Lung (tissue), 12 donors: ENCODE measurements around the gene SOX6. TPM values are rescaled to one million over a fixed set of nuclear protein-coding genes. Genes with fewer than 3 reads are reported as not detected.

ENCODE experiments used
- ATAC-seq: fragments of 200-7000 bp; cut with Tn5 transposase; one replicate; pipeline ENCODE4 v1.9.1; 2020; ENCODE audit warnings: moderate number of reproducible peaks; ENCODE audit not compliant: insufficient read depth, low FRiP score
- DNase-seq, 3 donors: peaks; one replicate each; pipeline ENCODE4 v3.0.0-alpha.2; 2013 to 2017
- H3K27ac ChIP-seq, 2 donors: one replicate each; pipeline ENCODE4 v1.5.1; 2013; ENCODE audit warnings: mild to moderate bottlenecking in 2 of 2, moderate library complexity in 2 of 2, control low read depth in 1 of 2, inconsistent platforms in 1 of 2, low read depth in 1 of 2, low read length in 1 of 2
- H3K27me3 ChIP-seq, 3 donors: one replicate each; pipeline ENCODE4 v1.5.1; 2013; ENCODE audit warnings: low read length in 2 of 3; ENCODE audit not compliant: control insufficient read depth in 3 of 3, insufficient read depth in 3 of 3
- H3K36me3 ChIP-seq, 4 donors: one replicate each; pipeline ENCODE4 v1.5.1; 2013; ENCODE audit warnings: low read length in 4 of 4, mild to moderate bottlenecking in 1 of 4, moderate library complexity in 1 of 4; ENCODE audit not compliant: control insufficient read depth in 4 of 4, insufficient read depth in 4 of 4
- H3K4me1 ChIP-seq, 5 donors: one replicate each; pipeline ENCODE4 v1.5.1; 2013; ENCODE audit warnings: low read length in 5 of 5, mild to moderate bottlenecking in 2 of 5, moderate library complexity in 1 of 5; ENCODE audit not compliant: control insufficient read depth in 5 of 5, insufficient read depth in 5 of 5
- H3K4me3 ChIP-seq: one replicate; pipeline ENCODE4 v1.5.1; 2013; ENCODE audit warnings: mild to moderate bottlenecking, control low read depth, moderate library complexity
- H3K9ac ChIP-seq, 2 donors: one replicate each; pipeline ENCODE4 v1.5.1; 2013; ENCODE audit warnings: low read length in 2 of 2, control low read depth in 1 of 2; ENCODE audit not compliant: insufficient read depth in 1 of 2
- H3K9me3 ChIP-seq, 4 donors: one replicate each; pipeline ENCODE4 v1.5.1; 2013; ENCODE audit warnings: low read length in 3 of 4, mild to moderate bottlenecking in 1 of 4, moderate library complexity in 1 of 4; ENCODE audit not compliant: control insufficient read depth in 4 of 4, insufficient read depth in 3 of 4
- WGBS, 2 donors: extraction: QIAGEN DNeasy Blood & Tissue Kit; methylation state at CpG; one replicate each; pipeline ENCODE4 v1.1.7; 2013; 5-methylcytosine and 5-hydroxymethylcytosine counted together
- polyA plus RNA-seq, 2 donors: library from polyadenylated mRNA; stranded (reverse); fragments of 200-250 nt; gene quantifications; one replicate each; pipeline ENCODE4 v1.2.1, GENCODE V29; 2013
- total RNA-seq, 2 donors: library from RNA; depleted of rRNA in 1 of 2; stranded (reverse); fragments of >200 nt in 1 of 2; gene quantifications; one replicate each; pipeline ENCODE4 v1.2.1, GENCODE V29; 2014 to 2021
- TF ChIP-seq, protein P1 (sequence below): IDR thresholded peaks from 2 replicates; pipeline ENCODE4 v1.5.1; 2012; ENCODE audit warnings: mild to moderate bottlenecking; ENCODE audit errors: control extremely low read depth, extremely low read depth
- donor health status: control.
- donor health status: control.
- donor health status: Bipolar disorder and iron deficiency.
- donor health status: healthy.
- donor health status: DM: yes; HTN: yes; CAD: no.

The SOX6 gene
- total and polyA plus RNA-seq, 4 donors, result 0.58 to 31.7 (median 7.4) TPM

- 68 to 79% methylated on average over 1 of the region's 1 CpG for WGBS, 2 donors
- Histone ChIP-seq H3K9ac (no peak overlapping the region), H3K27ac (no peak overlapping the region), H3K4me3 (no peak overlapping the region), H3K36me3 (no peaks in the 10 kb centered on the region), H3K4me1 (peaks cover 0 to 3% (median 0%) of the 10 kb centered on the region in 5 donors), H3K27me3 (no peaks in the 10 kb centered on the region), H3K9me3 (no peaks in the 10 kb centered on the region)
- DNase-seq (no peak), ATAC-seq (no peak)
- TF ChIP-seq, protein P1, sequence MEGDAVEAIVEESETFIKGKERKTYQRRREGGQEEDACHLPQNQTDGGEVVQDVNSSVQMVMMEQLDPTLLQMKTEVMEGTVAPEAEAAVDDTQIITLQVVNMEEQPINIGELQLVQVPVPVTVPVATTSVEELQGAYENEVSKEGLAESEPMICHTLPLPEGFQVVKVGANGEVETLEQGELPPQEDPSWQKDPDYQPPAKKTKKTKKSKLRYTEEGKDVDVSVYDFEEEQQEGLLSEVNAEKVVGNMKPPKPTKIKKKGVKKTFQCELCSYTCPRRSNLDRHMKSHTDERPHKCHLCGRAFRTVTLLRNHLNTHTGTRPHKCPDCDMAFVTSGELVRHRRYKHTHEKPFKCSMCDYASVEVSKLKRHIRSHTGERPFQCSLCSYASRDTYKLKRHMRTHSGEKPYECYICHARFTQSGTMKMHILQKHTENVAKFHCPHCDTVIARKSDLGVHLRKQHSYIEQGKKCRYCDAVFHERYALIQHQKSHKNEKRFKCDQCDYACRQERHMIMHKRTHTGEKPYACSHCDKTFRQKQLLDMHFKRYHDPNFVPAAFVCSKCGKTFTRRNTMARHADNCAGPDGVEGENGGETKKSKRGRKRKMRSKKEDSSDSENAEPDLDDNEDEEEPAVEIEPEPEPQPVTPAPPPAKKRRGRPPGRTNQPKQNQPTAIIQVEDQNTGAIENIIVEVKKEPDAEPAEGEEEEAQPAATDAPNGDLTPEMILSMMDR, result no peak
These were observed 38.6 kb downstream of the SOX6 start for GRCh38 chr11:16317712-16318111.

GRCh38 chr11:16313846-16314245, 42.5 kb downstream of the SOX6 start:
- Histone ChIP-seq H3K9ac (no peak overlapping the region), H3K27me3 (no peaks in the 10 kb centered on the region), H3K27ac (no peak overlapping the region), H3K36me3 (no peaks in the 10 kb centered on the region), H3K9me3 (no peaks in the 10 kb centered on the region), H3K4me3 (no peak overlapping the region), H3K4me1 (peaks cover 0 to 3% (median 0%) of the 10 kb centered on the region in 5 donors)
- TF ChIP-seq, protein P1, result no peak
- ATAC-seq (no peak), DNase-seq (no peak)
- WGBS, 2 donors, result 25 to 44% methylated on average over 1 of the region's 1 CpG

- ATAC-seq (no peak), DNase-seq (peak in 2 of 3 donors; percentile 32 to 53)
- Histone ChIP-seq H3K9ac (no peak overlapping the region), H3K27ac (no peak overlapping the region), H3K36me3 (no peaks in the 10 kb centered on the region), H3K4me1 (peaks cover 0 to 3% (median 0%) of the 10 kb centered on the region in 5 donors), H3K4me3 (no peak overlapping the region), H3K9me3 (no peaks in the 10 kb centered on the region), H3K27me3 (no peaks in the 10 kb centered on the region)
- whole genome bisulfite sequencing, 2 donors, result 79 to 85% methylated on average over 3 of the region's 3 CpGs
- TF ChIP-seq, protein P1, result no peak
These were observed 44.0 kb downstream of the SOX6 start for GRCh38 chr11:16312233-16312765.

GRCh38 chr11:16311831-16312230, 44.5 kb downstream of the SOX6 start:
- DNase-seq (no peak), ATAC-seq (no peak)
- no peaks in the 10 kb centered on the region for H3K27me3 ChIP-seq
- H3K36me3 ChIP-seq, result no peaks in the 10 kb centered on the region
- H3K27ac ChIP-seq, result no peak overlapping the region
- no peak overlapping the region for H3K4me3 ChIP-seq
- H3K9ac ChIP-seq, result no peak overlapping the region
- TF ChIP-seq, protein P1, result no peak
- no peaks in the 10 kb centered on the region for H3K9me3 ChIP-seq
- peaks cover 0 to 3% (median 0%) of the 10 kb centered on the region in 5 donors for H3K4me1 ChIP-seq
